Upper lobe of right lung (tissue), 1 donor: ENCODE data around the gene TRIM65. TPM values are rescaled to one million over a fixed set of nuclear protein-coding genes. Genes with fewer than 3 reads are reported as not detected.
"Not testable (repeated sequence)": the region's sequence is repeated elsewhere in the genome, so short reads cannot be mapped to it uniquely, and the experiment has no call there.

ENCODE experiments used
- ATAC-seq: fragments of 200-7000 bp; cut with Tn5 transposase; one replicate; pipeline ENCODE4 v1.9.1; 2020; ENCODE audit warnings: mild to moderate bottlenecking, moderate library complexity
- DNase-seq: peaks from one replicate; pipeline ENCODE4 v3.0.0-alpha.2; 2020
- H3K27ac ChIP-seq: fragments of 200-600 bp; one replicate; pipeline ENCODE4 v1.8.0; 2022
- H3K27me3 ChIP-seq: fragments of 200-600 bp; one replicate; pipeline ENCODE4 v1.8.0; 2022; ENCODE audit warnings: mild to moderate bottlenecking
- H3K36me3 ChIP-seq: fragments of 200-600 bp; one replicate; pipeline ENCODE4 v1.8.0; 2022
- H3K4me1 ChIP-seq: fragments of 200-600 bp; one replicate; pipeline ENCODE4 v1.8.0; 2022
- H3K4me3 ChIP-seq: fragments of 200-600 bp; one replicate; pipeline ENCODE4 v1.8.0; 2022; ENCODE audit warnings: mild to moderate bottlenecking
- H3K9me3 ChIP-seq: fragments of 200-600 bp; one replicate; pipeline ENCODE4 v1.8.0; 2022
- CTCF ChIP-seq: fragments of 200-600 bp; IDR thresholded peaks from one replicate; pipeline ENCODE4 v1.8.0; 2022; ENCODE audit warnings: antibody characterized with exemption
- intact Hi-C: fragments of 100-400 bp; cut with DNase I; formaldehyde crosslinking; loops from one replicate; pipeline ENCODE4 v1.11.0; 2022
- total RNA-seq: library from RNA; stranded (reverse); fragmentation: NEBNext Ultra II Directional; extraction: Animal tissue kit (Norgen Biotek cat#: 25700); gene quantifications from one replicate; pipeline ENCODE4 v1.2.1, GENCODE V29; 2021
- donor health status: DM: no; HTN: yes; CAD: no; lungs with severe emphysema.

The TRIM65 gene
- total RNA-seq, 1 donor from 2014 or later = 28.7 TPM

DNA sequence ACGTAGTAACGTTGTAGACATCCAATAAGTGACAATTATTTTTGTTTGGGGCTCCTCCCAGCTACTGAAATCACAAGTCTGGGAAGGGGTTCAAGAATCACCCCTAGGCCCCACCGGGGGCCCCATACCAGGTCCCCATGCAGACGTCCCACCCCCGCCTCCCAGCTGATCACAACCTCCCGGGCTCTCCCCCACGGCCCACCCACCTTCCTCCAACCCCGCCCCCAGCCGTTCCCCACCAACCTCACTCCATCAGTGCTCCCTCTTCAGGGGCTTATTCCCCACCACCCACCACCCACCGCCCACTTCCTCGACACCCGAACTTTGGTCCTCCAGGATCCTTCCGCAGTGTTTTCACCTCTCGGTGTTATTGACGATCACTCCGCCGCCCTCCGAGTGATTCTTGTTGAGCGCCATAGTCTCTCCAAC, 41.9 kb downstream of the TRIM65 start:
- Histone ChIP-seq H3K4me1 (peaks cover 30% of the 10 kb centered on the region), H3K36me3 (peaks cover 28% of the 10 kb centered on the region), H3K27ac (peak overlapping the region; percentile 96), H3K4me3 (peak overlapping the region; percentile 65), H3K27me3 (no peaks in the 10 kb centered on the region), H3K9me3 (no peaks in the 10 kb centered on the region)
- TF ChIP-seq CTCF = no peak
- intact Hi-C loops = no loop called here
- peak; percentile 82 for DNase-seq
- ATAC-seq = peak; percentile 20

GRCh38 chr17:75854101-75854748, 42.5 kb downstream of the TRIM65 start:
- intact Hi-C loops = no loop called here
- no peaks in the 10 kb centered on the region for H3K9me3 ChIP-seq
- no peaks in the 10 kb centered on the region for H3K27me3 ChIP-seq
- ATAC-seq = peak; percentile 2
- H3K36me3 ChIP-seq = peaks cover 35% of the 10 kb centered on the region
- peaks cover 36% of the 10 kb centered on the region for H3K4me1 ChIP-seq
- peak overlapping the region; percentile 65 for H3K4me3 ChIP-seq
- DNase-seq = no peak
- TF ChIP-seq CTCF = no peak
- peak overlapping the region; percentile 96 for H3K27ac ChIP-seq

GRCh38 chr17:75853433-75853832, 43.3 kb downstream of the TRIM65 start:
- H3K9me3 ChIP-seq = no peaks in the 10 kb centered on the region
- H3K27me3 ChIP-seq = no peaks in the 10 kb centered on the region
- intact Hi-C loops = no loop called here
- peak overlapping the region; percentile 65 for H3K4me3 ChIP-seq
- H3K36me3 ChIP-seq = peaks cover 43% of the 10 kb centered on the region
- peak overlapping the region; percentile 96 for H3K27ac ChIP-seq
- TF ChIP-seq CTCF = no peak
- ATAC-seq (no peak), DNase-seq (no peak)
- H3K4me1 ChIP-seq = peaks cover 38% of the 10 kb centered on the region

DNA sequence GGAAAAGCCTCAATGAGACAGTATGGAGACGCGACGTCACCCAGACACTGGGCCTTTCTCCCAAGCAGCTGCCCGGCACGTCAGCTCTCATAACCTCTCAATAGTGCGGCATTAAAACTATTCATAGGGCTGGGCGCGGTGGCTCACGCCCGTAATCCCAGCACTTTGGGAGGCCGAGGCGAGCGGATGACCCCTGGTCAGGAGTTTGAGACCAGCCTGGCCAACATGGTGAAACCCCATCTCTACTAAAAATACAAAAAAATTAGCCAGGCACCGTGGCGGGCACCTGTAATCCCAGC, 45.1 kb downstream of the TRIM65 start:
- peaks cover 61% of the 10 kb centered on the region for H3K36me3 ChIP-seq
- ATAC-seq, H3K9me3 ChIP-seq, H3K4me3 ChIP-seq, H3K27ac ChIP-seq, intact Hi-C loops, H3K27me3 ChIP-seq, DNase-seq: not testable (repeated sequence)
- H3K4me1 ChIP-seq = peaks cover 43% of the 10 kb centered on the region

- no peak overlapping the region for H3K4me3 ChIP-seq
- H3K27ac ChIP-seq = no peak overlapping the region
- TF ChIP-seq CTCF = no peak
- ATAC-seq (no peak), DNase-seq (no peak)
- H3K27me3 ChIP-seq = no peaks in the 10 kb centered on the region
- H3K4me1 ChIP-seq = peaks cover 43% of the 10 kb centered on the region
- H3K9me3 ChIP-seq = no peaks in the 10 kb centered on the region
- intact Hi-C loops = no loop called here
- peaks cover 66% of the 10 kb centered on the region for H3K36me3 ChIP-seq
Measured at GRCh38 chr17:75850928-75851692, 45.6 kb downstream of the TRIM65 start.

- TF ChIP-seq CTCF = no peak
- Histone ChIP-seq H3K4me3 (no peak overlapping the region), H3K9me3 (no peaks in the 10 kb centered on the region), H3K27me3 (no peaks in the 10 kb centered on the region), H3K27ac (no peak overlapping the region), H3K36me3 (peaks cover 69% of the 10 kb centered on the region), H3K4me1 (peaks cover 56% of the 10 kb centered on the region)
- DNase-seq (no peak), ATAC-seq (no peak)
- intact Hi-C loops = no loop called here
Measured at GRCh38 chr17:75849724-75850123, 47.0 kb downstream of the TRIM65 start.
